GM12878 (cell line): ENCODE results near the gene DNAJB6. TPM values are rescaled to one million over a fixed set of nuclear protein-coding genes. Genes with fewer than 3 reads are reported as not detected.

Source experiments
- ATAC-seq: fragments of 200-7000 bp; cut with Tn5 transposase; 3 replicates; pipeline ENCODE4 v1.9.1; 2020; ENCODE audit warnings: mild to moderate bottlenecking, moderate library complexity
- BruUV-seq: library from RNA; stranded (reverse); fragments of 400-500 nt; replicated peaks from 2 replicates; lab custom pipeline; 2021; lab: Mats Ljungman, UMichigan
- CTCF ChIA-PET: fragments of 300-600 bp; sonication (Branson Sonifier 250); formaldehyde crosslinking; extraction: SDS; loops from one replicate; lab custom pipeline; 2021; ENCODE audit warnings: inconsistent platforms; lab: Yijun Ruan, JAX
- POLR2A ChIA-PET: fragments of 350-600 bp; formaldehyde crosslinking; extraction: SDS; loops from one replicate; lab custom pipeline; 2021; ENCODE audit warnings: inconsistent platforms; lab: Charles Lee
- RAD21 ChIA-PET: fragments of 300-600 bp; sonication (Branson Sonifier 250); formaldehyde crosslinking; loops from one replicate; lab custom pipeline; 2023; ENCODE audit warnings: antibody characterized with exemption; ENCODE audit not compliant: unreplicated experiment; lab: Charles Lee
- SMC1A ChIA-PET: fragments of 300-600 bp; sonication (Branson Sonifier 250); formaldehyde crosslinking; loops from one replicate; lab custom pipeline; 2023; ENCODE audit not compliant: unreplicated experiment, uncharacterized antibody; lab: Charles Lee
- DNase-seq: peaks from one replicate; pipeline ENCODE4 v3.0.0-alpha.2; 2011; ENCODE audit warnings: low read depth, low spot score
- FAIRE-seq: peaks from 3 replicates; lab custom pipeline; 2011; peaks lifted over from hg19 to GRCh38; lab: Jason Lieb, UNC
- H2AFZ ChIP-seq: 2 replicates; pipeline ENCODE4 v1.6.0; 2011; ENCODE audit warnings: low read depth, low read length, control low read depth; ENCODE audit not compliant: control insufficient read depth
- H3K27ac ChIP-seq: 2 replicates; pipeline ENCODE4 v1.5.1; 2011; ENCODE audit warnings: control low read depth; ENCODE audit not compliant: control insufficient read depth, insufficient read depth
- H3K27me3 ChIP-seq, 2 experiments: replicated peaks in 1 of 2; 2 replicates each; pipeline versions ENCODE4 v1.6.0 to v1.6.1; 2011; ENCODE audit warnings: low read length in 1 of 2; ENCODE audit not compliant: control insufficient read depth in 2 of 2, insufficient read depth in 2 of 2
- H3K36me3 ChIP-seq, 2 experiments: 2 replicates each; pipeline ENCODE4 v1.5.1; 2011; ENCODE audit warnings: low read length in 1 of 2; ENCODE audit not compliant: control insufficient read depth in 2 of 2, insufficient read depth in 2 of 2
- H3K4me1 ChIP-seq: 2 replicates; pipeline ENCODE4 v1.6.1; 2011; ENCODE audit warnings: mild to moderate bottlenecking, low read length, moderate library complexity, mixed read lengths; ENCODE audit not compliant: control insufficient read depth, insufficient read depth
- H3K4me2 ChIP-seq: 2 replicates; pipeline ENCODE4 v1.6.0; 2011; ENCODE audit warnings: control low read depth; ENCODE audit not compliant: control insufficient read depth, insufficient read depth
- H3K4me3 ChIP-seq: fragments of 200-600 bp; sonication (generic); 2 replicates; pipeline ENCODE4 v1.5.1; 2016
- H3K79me2 ChIP-seq: 2 replicates; pipeline ENCODE4 v1.6.0; 2011; ENCODE audit warnings: low read length; ENCODE audit not compliant: control insufficient read depth, insufficient read depth
- H3K9ac ChIP-seq: 2 replicates; pipeline ENCODE4 v1.8.0; 2011; ENCODE audit warnings: low read length, control low read depth, mixed read lengths; ENCODE audit not compliant: control insufficient read depth, insufficient read depth
- H3K9me3 ChIP-seq: replicated peaks from 3 replicates; pipeline ENCODE4 v1.5.1; 2011; ENCODE audit warnings: mild to moderate bottlenecking, low read length; ENCODE audit not compliant: control insufficient read depth, insufficient read depth
- H4K20me1 ChIP-seq: 2 replicates; pipeline ENCODE4 v1.6.0; 2011; ENCODE audit not compliant: control insufficient read depth, insufficient read depth
- GATAD2B ChIP-seq: fragments of 450-650 bp; conservative IDR thresholded peaks from 2 replicates; pipeline ENCODE4 v1.6.1; 2017; ENCODE audit warnings: low read depth, mild to moderate bottlenecking, moderate library complexity
- MYC ChIP-seq: IDR thresholded peaks from 2 replicates; pipeline ENCODE4 v1.6.1; 2011; ENCODE audit warnings: mild to moderate bottlenecking, low read length, moderate library complexity, inconsistent platforms; ENCODE audit not compliant: insufficient read depth, insufficient replicate concordance, insufficient read length, severe bottlenecking
- NR2C1 ChIP-seq: fragments of 450-650 bp; IDR thresholded peaks from 2 replicates; pipeline ENCODE4 v1.6.1; 2017; ENCODE audit warnings: antibody characterized with exemption, mild to moderate bottlenecking, moderate library complexity
- RAD51 ChIP-seq: fragments of 450-650 bp; IDR thresholded peaks from 2 replicates; pipeline ENCODE4 v1.6.1; 2016; ENCODE audit warnings: moderate library complexity, mild to moderate bottlenecking, inconsistent platforms
- RCOR1 ChIP-seq: conservative IDR thresholded peaks from 2 replicates; pipeline ENCODE4 v1.6.1; 2012; ENCODE audit warnings: low read depth, low read length, improper control_type of control experiment
- SP1 ChIP-seq: IDR thresholded peaks from one replicate; pipeline ENCODE4 v1.6.1; 2011; ENCODE audit warnings: low read depth, low read length
- SPI1 ChIP-seq: IDR thresholded peaks from 2 replicates; pipeline ENCODE4 v1.6.1; 2011; ENCODE audit warnings: low read depth, mild to moderate bottlenecking, low read length, moderate library complexity, borderline replicate concordance; ENCODE audit not compliant: insufficient read depth
- SRF ChIP-seq, 2 experiments: IDR thresholded peaks; 2 replicates each; pipeline ENCODE4 v1.6.1; 2011; ENCODE audit warnings: low read depth in 2 of 2, low read length in 2 of 2, mild to moderate bottlenecking in 1 of 2, moderate library complexity in 1 of 2
- WGBS: methylation state at CpG from one replicate; pipeline ENCODE4 v1.1.6; 2016; ENCODE audit warnings: low lambda C conversion rate; ENCODE audit not compliant: insufficient replicate concordance, insufficient coverage; ENCODE audit errors: missing lambda C conversion rate; 5-methylcytosine and 5-hydroxymethylcytosine counted together
- in situ Hi-C: fragments of 300-500 bp; cut with MboI; formaldehyde crosslinking; loops from 9 replicates; pipeline ENCODE4 v1.14.3; 2018; ENCODE audit warnings: mixed read lengths
- intact Hi-C: fragments of 100-400 bp; cut with micrococcal nuclease; formaldehyde crosslinking; loops from one replicate; pipeline ENCODE4 v1.14.2; 2022; ENCODE audit not compliant: unreplicated experiment
- polyA plus RNA-seq, 11 experiments: library from polyadenylated mRNA; depleted of rRNA in 4 of 11; unstranded in 6 of 11; stranded (reverse) in 5 of 11; fragments of >200 nt; fragmentation: Nextera tagmentation in 4 of 11; fragmentation: Illumina TruSeq in 1 of 11; extraction: Ambion mirVana in 4 of 11; extraction: Trizol in 1 of 11; gene quantifications; 1 replicate in 1 of 11; 2 replicates in 10 of 11; pipeline versions ENCODE4 v1.2.1 to v1.2.3, GENCODE V29; 2011 to 2016; ENCODE audit warnings: inconsistent platforms in 2 of 11, missing spikeins in 2 of 11, low read depth in 1 of 11
- total RNA-seq, 4 experiments: library from RNA; depleted of rRNA in 3 of 4; stranded (reverse); fragments of >200 nt in 3 of 4; fragmentation: Illumina TruSeq in 1 of 4; extraction: Trizol in 1 of 4; gene quantifications; 2 replicates each; pipeline versions ENCODE4 v1.2.1 to v1.2.3, GENCODE V29; 2013 to 2021
- TF ChIP-seq, protein P1 (sequence below): fragments of 150-350 bp; IDR thresholded peaks from 2 replicates; pipeline ENCODE4 v1.6.1; 2014; ENCODE audit warnings: mild to moderate bottlenecking, low read depth, low read length

Gene DNAJB6
- total and polyA plus RNA-seq, 10 of the 15 experiments (the other 5 are each of a cell fraction or from before 2014, with no cell fraction given) = 34.5 to 117 (median 53.1) TPM

DNA sequence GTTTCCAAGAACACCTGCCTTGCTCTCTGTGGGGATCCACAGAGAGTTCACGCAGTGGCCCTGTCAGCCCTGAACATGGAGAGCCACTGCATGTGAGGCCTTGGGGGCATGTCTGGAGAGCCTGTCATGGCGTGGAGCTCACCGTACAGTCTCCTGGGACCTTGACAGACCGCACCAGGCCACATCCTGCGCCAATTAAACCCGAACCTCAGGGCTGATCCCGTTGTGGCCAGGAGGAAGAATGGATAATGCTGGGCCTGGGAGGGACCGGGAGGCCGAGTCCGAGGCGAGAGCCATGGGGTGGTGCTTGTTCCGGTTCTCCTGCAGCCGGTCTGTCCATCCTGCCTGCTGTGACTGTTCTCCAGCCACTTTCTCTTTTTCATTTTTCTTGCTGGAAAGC is 68.7 kb downstream of the DNAJB6 start:
- ChIA-PET CTCF (interaction anchor here (0.6 kb wide), 1 partner anchor 177 kb away, joined by 5 read pairs; no protein-coding TSS in a partner anchor), POLR2A (no interaction called here), SMC1A (no interaction called here), RAD21 (no interaction called here)
- Histone ChIP-seq H4K20me1 (no peaks in the 10 kb centered on the region), H3K9ac (no peak overlapping the region), H3K9me3 (no peaks in the 10 kb centered on the region), H3K79me2 (no peaks in the 10 kb centered on the region), H3K4me3 (no peak overlapping the region), H2AFZ (no peak overlapping the region), H3K4me1 (no peaks in the 10 kb centered on the region), H3K27me3 (no peaks in the 10 kb centered on the region), H3K27ac (no peak overlapping the region), H3K36me3 (peaks cover 12 to 19% of the 10 kb centered on the region in 2 experiments; a peak in 3 of 4 replicates), H3K4me2 (no peak overlapping the region)
- WGBS = 89% methylated on average over 13 of the region's 13 CpGs
- intact Hi-C loops (no loop called here), in situ Hi-C loops (no loop called here)
- ATAC-seq (no peak), DNase-seq (no peak), FAIRE-seq (no peak)
- no TSS peak for BruUV-seq
- no peak for TF ChIP-seq NR2C1
- TF ChIP-seq RCOR1 = no peak
- TF ChIP-seq SPI1 = no peak
- TF ChIP-seq, protein P1, sequence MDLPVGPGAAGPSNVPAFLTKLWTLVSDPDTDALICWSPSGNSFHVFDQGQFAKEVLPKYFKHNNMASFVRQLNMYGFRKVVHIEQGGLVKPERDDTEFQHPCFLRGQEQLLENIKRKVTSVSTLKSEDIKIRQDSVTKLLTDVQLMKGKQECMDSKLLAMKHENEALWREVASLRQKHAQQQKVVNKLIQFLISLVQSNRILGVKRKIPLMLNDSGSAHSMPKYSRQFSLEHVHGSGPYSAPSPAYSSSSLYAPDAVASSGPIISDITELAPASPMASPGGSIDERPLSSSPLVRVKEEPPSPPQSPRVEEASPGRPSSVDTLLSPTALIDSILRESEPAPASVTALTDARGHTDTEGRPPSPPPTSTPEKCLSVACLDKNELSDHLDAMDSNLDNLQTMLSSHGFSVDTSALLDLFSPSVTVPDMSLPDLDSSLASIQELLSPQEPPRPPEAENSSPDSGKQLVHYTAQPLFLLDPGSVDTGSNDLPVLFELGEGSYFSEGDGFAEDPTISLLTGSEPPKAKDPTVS = no peak
- no peak for TF ChIP-seq SRF (IDR thresholded peaks at IDR 0.05; ENCODE audit: low read depth in 2 of 2, low read length in 2 of 2)
- TF ChIP-seq MYC = no peak
- TF ChIP-seq GATAD2B = no peak
- no peak for TF ChIP-seq RAD51
- TF ChIP-seq SP1 = no peak
